Keratinocyte (primary cell): Measurements from ENCODE around the gene SLC37A3. TPM values are rescaled to one million over a fixed set of nuclear protein-coding genes. Genes with fewer than 3 reads are reported as not detected.

Experiments
- DNase-seq: peaks from one replicate; pipeline ENCODE4 v3.0.0-alpha.2; 2011; ENCODE audit warnings: low read depth, missing footprints, low spot score
- FAIRE-seq: peaks from 2 replicates; lab custom pipeline; 2011; peaks lifted over from hg19 to GRCh38; lab: Jason Lieb, UNC
- H2AFZ ChIP-seq: 2 replicates; pipeline ENCODE4 v1.6.0; 2012; ENCODE audit warnings: low read length, control low read depth, inconsistent platforms; ENCODE audit not compliant: control insufficient read depth
- H3K27ac ChIP-seq: 2 replicates; pipeline ENCODE4 v1.5.1; 2011; ENCODE audit warnings: low read length; ENCODE audit not compliant: control insufficient read depth, insufficient read depth
- H3K27me3 ChIP-seq: 3 replicates; pipeline ENCODE4 v1.6.0; 2011; ENCODE audit warnings: low read length; ENCODE audit not compliant: control insufficient read depth, insufficient read depth; ENCODE audit errors: extremely low read depth
- H3K36me3 ChIP-seq, 2 experiments: 2 replicates in 1 of 2; 3 replicates in 1 of 2; pipeline ENCODE4 v1.5.1; 2011; ENCODE audit warnings: low read length in 2 of 2, mild to moderate bottlenecking in 1 of 2; ENCODE audit not compliant: control insufficient read depth in 2 of 2, insufficient read depth in 2 of 2; ENCODE audit errors: extremely low read depth in 1 of 2
- H3K4me1 ChIP-seq: 3 replicates; pipeline ENCODE4 v1.5.1; 2011; ENCODE audit warnings: low read length; ENCODE audit not compliant: control insufficient read depth, insufficient read depth; ENCODE audit errors: extremely low read depth
- H3K4me2 ChIP-seq: 3 replicates; pipeline ENCODE4 v1.6.0; 2011; ENCODE audit warnings: low read depth, low read length; ENCODE audit not compliant: control insufficient read depth, insufficient read depth; ENCODE audit errors: extremely low read depth
- H3K4me3 ChIP-seq, 3 experiments: fragments of 200-600 bp in 1 of 3; sonication (generic) in 1 of 3; 2 replicates in 2 of 3; 3 replicates in 1 of 3; pipeline ENCODE4 v1.5.1; 2011 to 2016; ENCODE audit warnings: low read length in 3 of 3, mild to moderate bottlenecking in 3 of 3, control low read depth in 2 of 3, inconsistent platforms in 1 of 3, low read depth in 1 of 3, mixed read lengths in 1 of 3, mixed run types in 1 of 3, moderate library complexity in 1 of 3; ENCODE audit not compliant: control insufficient read depth in 2 of 3, insufficient read depth in 2 of 3; ENCODE audit errors: extremely low read depth in 1 of 3
- H3K79me2 ChIP-seq: 2 replicates; pipeline ENCODE4 v1.6.0; 2012; ENCODE audit warnings: low read length; ENCODE audit not compliant: control insufficient read depth, insufficient read depth
- H3K9ac ChIP-seq: 3 replicates; pipeline ENCODE4 v1.6.0; 2011; ENCODE audit warnings: low read length; ENCODE audit not compliant: control insufficient read depth, insufficient read depth; ENCODE audit errors: extremely low read depth
- H3K9me1 ChIP-seq: 3 replicates; pipeline ENCODE4 v1.6.0; 2011; ENCODE audit warnings: low read length; ENCODE audit not compliant: control insufficient read depth, insufficient read depth; ENCODE audit errors: extremely low read depth
- H3K9me3 ChIP-seq: 2 replicates; pipeline ENCODE4 v1.5.1; 2012; ENCODE audit warnings: low read depth, low read length; ENCODE audit not compliant: control insufficient read depth
- H4K20me1 ChIP-seq: 3 replicates; pipeline ENCODE4 v1.6.0; 2011; ENCODE audit warnings: low read length; ENCODE audit not compliant: control insufficient read depth, insufficient read depth; ENCODE audit errors: extremely low read depth
- CTCF ChIP-seq, 3 experiments: IDR thresholded peaks in 1 of 3; conservative IDR thresholded peaks in 1 of 3; optimal IDR thresholded peaks in 1 of 3; 2 replicates in 2 of 3; 3 replicates in 1 of 3; pipeline versions ENCODE3 to v1.5.1; 2011; ENCODE audit warnings: low read length in 3 of 3, mild to moderate bottlenecking in 3 of 3, moderate library complexity in 2 of 3, control low read depth in 1 of 3, inconsistent platforms in 1 of 3; ENCODE audit not compliant: insufficient read depth in 2 of 3; ENCODE audit errors: extremely low read depth in 1 of 3
- EZH2 ChIP-seq: IDR thresholded peaks from one replicate; pipeline ENCODE4 v1.6.1; 2012; ENCODE audit warnings: inconsistent platforms, mild to moderate bottlenecking, low read length, moderate library complexity
- dilution Hi-C: fragments of 300-500 bp; cut with MboI; formaldehyde crosslinking; loops from one replicate; pipeline ENCODE4 v1.7.0; 2020; ENCODE audit warnings: low sequenced_read_pairs; ENCODE audit not compliant: extremely low pct_ligation_motif_present
- polyA plus RNA-seq, 5 experiments: library from polyadenylated mRNA; depleted of rRNA in 3 of 5; stranded (reverse) in 3 of 5; stranded (forward) in 1 of 5; unstranded in 1 of 5; fragments of >200 nt; gene quantifications; 1 replicate in 1 of 5; 2 replicates in 3 of 5; 3 replicates in 1 of 5; pipeline versions ENCODE4 v1.2.1 to v1.2.3, GENCODE V29; 2011 to 2012; ENCODE audit warnings: missing spikeins in 2 of 5, low read depth in 1 of 5, low replicate concordance in 1 of 5

Gene SLC37A3
- polyA plus RNA-seq, 1 donor (not counting 4 experiments of a cell fraction or from before 2014, with no cell fraction given) = 51.4 TPM

- H3K27ac ChIP-seq = no peak overlapping the region
- H3K4me2 ChIP-seq = no peak overlapping the region
- dilution Hi-C loops = no loop called here
- no peak overlapping the region for H3K9ac ChIP-seq
- H3K9me3 ChIP-seq = no peaks in the 10 kb centered on the region
- H3K27me3 ChIP-seq = no peaks in the 10 kb centered on the region
- FAIRE-seq (no peak), DNase-seq (no peak)
- no peak overlapping the region for H2AFZ ChIP-seq
- TF ChIP-seq EZH2 = no peak
- TF ChIP-seq CTCF (optimal IDR thresholded peaks at IDR 0.05 in 1 of 3, IDR thresholded peaks at IDR 0.05 in 1 of 3, conservative IDR thresholded peaks at IDR 0.05 in 1 of 3; ENCODE audit: extremely low read depth in 1 of 3, insufficient read depth in 2 of 3, low read length in 3 of 3) = no peak
- peaks cover 2% of the 10 kb centered on the region for H3K4me1 ChIP-seq
- peaks cover 18% of the 10 kb centered on the region for H4K20me1 ChIP-seq
- no peaks in the 10 kb centered on the region for H3K9me1 ChIP-seq
- H3K79me2 ChIP-seq = peaks cover 77% of the 10 kb centered on the region
- peaks cover 0 to 4% of the 10 kb centered on the region in 2 experiments for H3K36me3 ChIP-seq
- H3K4me3 ChIP-seq = no peak overlapping the region
These were observed 8.3 kb downstream of the SLC37A3 start for GRCh38 chr7:140390034-140390433.

- Histone ChIP-seq H2AFZ (no peak overlapping the region), H3K9ac (no peak overlapping the region), H3K36me3 (peaks cover 0 to 4% of the 10 kb centered on the region in 2 experiments), H3K27ac (no peak overlapping the region), H4K20me1 (peaks cover 18% of the 10 kb centered on the region), H3K27me3 (no peaks in the 10 kb centered on the region), H3K9me1 (no peaks in the 10 kb centered on the region), H3K4me2 (no peak overlapping the region), H3K9me3 (no peaks in the 10 kb centered on the region), H3K79me2 (peaks cover 78% of the 10 kb centered on the region), H3K4me3 (no peak overlapping the region), H3K4me1 (peaks cover 2% of the 10 kb centered on the region)
- TF ChIP-seq EZH2 (no peak), CTCF (optimal IDR thresholded peaks at IDR 0.05 in 1 of 3, IDR thresholded peaks at IDR 0.05 in 1 of 3, conservative IDR thresholded peaks at IDR 0.05 in 1 of 3; ENCODE audit: extremely low read depth in 1 of 3, insufficient read depth in 2 of 3, low read length in 3 of 3) (no peak)
- DNase-seq (no peak), FAIRE-seq (no peak)
- dilution Hi-C loops = no loop called here
These were observed 8.9 kb downstream of the SLC37A3 start for GRCh38 chr7:140389445-140389844.
